Suprapubic skin (tissue), 4 donors: ENCODE results near the gene KPNA3. TPM values are rescaled to one million over a fixed set of nuclear protein-coding genes. Genes with fewer than 3 reads are reported as not detected.
A peak's percentile ranks its signal among the peaks of the same experiment; 100 is the strongest.

ENCODE experiments used
- DNase-seq, 2 donors: peaks; one replicate each; pipeline ENCODE4 v3.0.0-alpha.2; 2019; ENCODE audit warnings: low spot score in 2 of 2
- H3K27ac ChIP-seq: fragments of 200-600 bp; sonication (generic); one replicate; pipeline ENCODE4 v1.5.1; 2019
- H3K27me3 ChIP-seq: fragments of 200-600 bp; sonication (generic); one replicate; pipeline ENCODE4 v1.5.1; 2019
- H3K36me3 ChIP-seq: fragments of 200-600 bp; sonication (generic); one replicate; pipeline ENCODE4 v1.5.1; 2019
- H3K4me1 ChIP-seq: fragments of 200-600 bp; sonication (generic); one replicate; pipeline ENCODE4 v1.5.1; 2019
- H3K4me3 ChIP-seq: fragments of 200-600 bp; sonication (generic); one replicate; pipeline ENCODE4 v1.5.1; 2019; ENCODE audit warnings: mild to moderate bottlenecking
- H3K9me3 ChIP-seq: fragments of 200-600 bp; sonication (generic); one replicate; pipeline ENCODE4 v1.5.1; 2019
- EP300 ChIP-seq: sonication (generic); formaldehyde crosslinking; IDR thresholded peaks from one replicate; pipeline ENCODE4 v1.6.1; 2017; ENCODE audit warnings: antibody characterized with exemption
- POLR2A ChIP-seq, 2 donors: fragments of 450-650 bp; IDR thresholded peaks; one replicate each; pipeline ENCODE4 v1.6.1; 2017; ENCODE audit warnings: antibody characterized with exemption in 2 of 2, mild to moderate bottlenecking in 2 of 2, moderate library complexity in 2 of 2
- POLR2AphosphoS5 ChIP-seq, 3 donors: sonication (generic); formaldehyde crosslinking; IDR thresholded peaks; one replicate each; pipeline ENCODE4 v1.6.1; 2017; ENCODE audit warnings: antibody characterized with exemption in 3 of 3
- WGBS: methylation state at CpG from one replicate; pipeline ENCODE4 v1.1.5; 2018; 5-methylcytosine and 5-hydroxymethylcytosine counted together
- total RNA-seq, 4 donors: library from RNA; depleted of rRNA; stranded (reverse); fragments of >200 nt; gene quantifications; one replicate each; pipeline ENCODE4 v1.1.0, GENCODE V29; 2016
- TF ChIP-seq, protein P1 (sequence below), 2 donors: fragments of 200-600 bp in 1 of 2; fragments of 450-650 bp in 1 of 2; sonication (generic) in 1 of 2; IDR thresholded peaks; one replicate each; pipeline ENCODE4 v1.5.1; 2016 to 2019; ENCODE audit warnings: antibody characterized with exemption in 2 of 2, mild to moderate bottlenecking in 1 of 2, moderate library complexity in 1 of 2

Gene KPNA3
- total RNA-seq, 4 donors from 2014 or later: 17.1 to 27.3 (median 23.6) TPM

DNA sequence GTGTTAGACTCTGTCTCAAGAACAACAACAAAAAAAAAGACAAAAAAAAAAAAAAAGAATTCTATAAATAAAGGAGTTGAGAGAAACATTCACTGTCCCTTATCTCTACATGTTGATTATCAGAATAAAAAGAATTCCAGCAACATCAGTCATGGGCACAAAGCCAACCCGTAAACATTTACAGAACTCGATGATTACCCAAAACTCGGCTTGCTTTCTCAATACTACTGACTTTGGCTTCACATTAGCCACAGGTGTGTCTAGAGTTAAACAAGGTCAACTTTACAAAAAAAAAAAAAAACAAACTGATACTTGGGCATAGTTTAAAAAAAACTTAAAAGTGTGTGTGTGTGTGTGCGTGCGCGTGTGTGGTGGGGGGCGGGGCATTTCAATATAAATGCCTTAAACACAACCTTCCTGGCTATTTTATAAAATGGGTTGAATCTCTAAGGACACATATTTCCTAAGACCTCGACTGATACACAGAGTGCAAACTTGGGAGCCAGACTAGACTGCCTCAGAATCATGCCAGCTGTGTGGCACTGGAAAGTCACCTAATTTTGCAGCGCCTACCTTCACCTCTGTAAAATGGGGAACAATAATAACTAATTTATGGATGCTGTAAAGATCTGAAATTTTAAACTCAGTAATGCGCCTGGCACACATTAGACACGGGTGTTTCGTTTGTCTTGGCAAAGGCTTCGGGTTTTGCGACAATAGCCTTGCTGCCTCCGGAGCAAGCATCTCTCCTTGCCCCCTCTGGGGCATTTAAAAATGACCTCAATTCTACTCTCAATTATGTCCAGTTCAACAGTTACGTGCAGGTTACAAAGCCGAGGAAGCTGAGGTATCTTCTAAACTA, 102.1 kb downstream of the KPNA3 start:
- H3K9me3 ChIP-seq: no peaks in the 10 kb centered on the region
- TF ChIP-seq, protein P1, sequence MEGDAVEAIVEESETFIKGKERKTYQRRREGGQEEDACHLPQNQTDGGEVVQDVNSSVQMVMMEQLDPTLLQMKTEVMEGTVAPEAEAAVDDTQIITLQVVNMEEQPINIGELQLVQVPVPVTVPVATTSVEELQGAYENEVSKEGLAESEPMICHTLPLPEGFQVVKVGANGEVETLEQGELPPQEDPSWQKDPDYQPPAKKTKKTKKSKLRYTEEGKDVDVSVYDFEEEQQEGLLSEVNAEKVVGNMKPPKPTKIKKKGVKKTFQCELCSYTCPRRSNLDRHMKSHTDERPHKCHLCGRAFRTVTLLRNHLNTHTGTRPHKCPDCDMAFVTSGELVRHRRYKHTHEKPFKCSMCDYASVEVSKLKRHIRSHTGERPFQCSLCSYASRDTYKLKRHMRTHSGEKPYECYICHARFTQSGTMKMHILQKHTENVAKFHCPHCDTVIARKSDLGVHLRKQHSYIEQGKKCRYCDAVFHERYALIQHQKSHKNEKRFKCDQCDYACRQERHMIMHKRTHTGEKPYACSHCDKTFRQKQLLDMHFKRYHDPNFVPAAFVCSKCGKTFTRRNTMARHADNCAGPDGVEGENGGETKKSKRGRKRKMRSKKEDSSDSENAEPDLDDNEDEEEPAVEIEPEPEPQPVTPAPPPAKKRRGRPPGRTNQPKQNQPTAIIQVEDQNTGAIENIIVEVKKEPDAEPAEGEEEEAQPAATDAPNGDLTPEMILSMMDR (IDR thresholded peaks at IDR 0.05): no peak
- TF ChIP-seq POLR2AphosphoS5 (IDR thresholded peaks at IDR 0.05) (no peak), EP300 (no peak), POLR2A (IDR thresholded peaks at IDR 0.05) (no peak)
- peaks cover 26% of the 10 kb centered on the region for H3K4me1 ChIP-seq
- WGBS: 5% methylated on average over 17 of the region's 17 CpGs
- H3K4me3 ChIP-seq: peak overlapping the region; percentile 76
- no peak for DNase-seq
- peaks cover 3% of the 10 kb centered on the region for H3K36me3 ChIP-seq
- H3K27me3 ChIP-seq: no peaks in the 10 kb centered on the region
- peak overlapping the region; percentile 91 for H3K27ac ChIP-seq

DNA sequence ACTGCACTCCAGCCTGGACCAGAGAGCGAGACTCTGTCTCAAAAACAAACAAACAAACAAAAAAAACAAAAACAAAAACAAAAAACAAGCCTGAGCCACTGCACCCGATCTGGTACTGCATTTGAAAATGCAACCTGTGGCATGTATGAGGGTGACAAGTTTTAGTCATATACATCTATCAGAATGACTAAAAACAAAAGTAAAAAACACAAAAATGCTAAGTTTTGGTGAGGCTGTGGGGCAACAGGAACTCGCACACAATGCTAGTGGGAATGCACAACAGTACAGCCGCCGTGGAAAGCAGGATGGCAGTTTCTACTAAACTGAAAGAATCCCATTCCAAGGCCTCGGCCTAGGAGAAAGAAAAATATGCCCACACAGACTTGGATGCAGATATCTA, 109.0 kb downstream of the KPNA3 start:
- 93% methylated on average over 6 of the region's 6 CpGs for WGBS
- Histone ChIP-seq H3K4me1 (peaks cover 5% of the 10 kb centered on the region), H3K4me3 (no peak overlapping the region), H3K9me3 (no peaks in the 10 kb centered on the region), H3K36me3 (peaks cover 4% of the 10 kb centered on the region), H3K27me3 (no peaks in the 10 kb centered on the region), H3K27ac (no peak overlapping the region)
- no peak for DNase-seq
- no peak for TF ChIP-seq EP300
- TF ChIP-seq POLR2A (IDR thresholded peaks at IDR 0.05): no peak
- TF ChIP-seq POLR2AphosphoS5 (IDR thresholded peaks at IDR 0.05): no peak
- TF ChIP-seq, protein P1 (IDR thresholded peaks at IDR 0.05): no peak

DNA sequence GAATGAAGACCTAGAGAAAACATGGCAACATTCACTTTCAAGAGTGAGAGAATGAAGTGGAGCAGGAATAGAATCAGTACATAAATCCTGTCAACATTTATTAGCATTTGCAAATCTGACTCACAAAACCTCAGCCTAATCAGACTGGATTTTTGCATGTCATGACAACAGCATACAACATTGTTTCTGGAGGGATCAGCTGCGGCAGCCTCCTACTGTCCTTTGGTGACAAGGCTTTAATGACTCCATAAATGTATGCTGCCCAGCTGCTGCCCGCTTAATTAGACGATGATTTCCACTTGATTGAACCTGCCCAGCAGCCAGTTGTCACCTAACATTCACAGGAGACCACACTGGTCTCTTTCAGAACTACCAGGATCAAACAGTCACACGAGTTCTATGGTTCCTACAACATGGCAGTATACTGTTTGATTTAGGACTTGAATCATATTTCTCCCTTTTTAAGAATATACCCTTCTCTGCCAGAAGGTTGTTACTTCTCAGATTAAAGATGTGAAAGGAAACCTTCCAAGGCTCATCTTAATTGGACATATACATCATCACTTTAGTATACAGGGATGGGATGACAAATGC, 110.5 kb downstream of the KPNA3 start:
- no peak for TF ChIP-seq POLR2AphosphoS5 (IDR thresholded peaks at IDR 0.05)
- no peak for TF ChIP-seq EP300
- TF ChIP-seq, protein P1 (IDR thresholded peaks at IDR 0.05): no peak
- TF ChIP-seq POLR2A (IDR thresholded peaks at IDR 0.05): no peak
- no peak overlapping the region for H3K27ac ChIP-seq
- 46% methylated on average over 4 of the region's 4 CpGs for WGBS

DNA sequence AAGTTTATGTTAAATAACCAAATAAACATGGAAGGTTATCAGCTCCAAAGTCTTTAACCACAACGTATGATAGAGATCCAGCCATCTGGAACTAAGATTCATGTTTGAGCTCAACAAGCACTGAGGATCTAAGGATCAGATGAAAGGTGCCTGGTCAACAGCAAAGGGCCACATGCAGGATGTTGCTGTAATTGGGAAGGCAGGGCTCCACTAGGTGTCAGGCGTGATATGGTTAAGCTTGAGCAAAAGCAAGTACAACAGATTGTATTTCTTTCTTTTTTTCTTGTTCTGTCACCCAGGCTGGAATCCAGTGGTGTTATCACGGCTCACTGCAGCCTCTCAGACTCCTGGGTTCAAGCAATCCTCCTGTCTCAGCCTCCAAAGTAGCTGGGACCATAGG, 113.2 kb downstream of the KPNA3 start:
- peaks cover 8% of the 10 kb centered on the region for H3K36me3 ChIP-seq
- no peak for DNase-seq
- no peak for TF ChIP-seq POLR2A (IDR thresholded peaks at IDR 0.05)
- no peaks in the 10 kb centered on the region for H3K27me3 ChIP-seq
- WGBS: 85% methylated on average over 3 of the region's 3 CpGs
- H3K4me3 ChIP-seq: no peak overlapping the region
- no peak overlapping the region for H3K27ac ChIP-seq
- H3K4me1 ChIP-seq: peaks cover 3% of the 10 kb centered on the region
- H3K9me3 ChIP-seq: no peaks in the 10 kb centered on the region

More for the DNA sequence above, 110.5 kb downstream of the KPNA3 start:
- H3K4me3 ChIP-seq: no peak overlapping the region
- H3K4me1 ChIP-seq: peaks cover 3% of the 10 kb centered on the region
- no peaks in the 10 kb centered on the region for H3K9me3 ChIP-seq
- H3K36me3 ChIP-seq: peaks cover 4% of the 10 kb centered on the region
- no peak for DNase-seq
- H3K27me3 ChIP-seq: no peaks in the 10 kb centered on the region

DNA sequence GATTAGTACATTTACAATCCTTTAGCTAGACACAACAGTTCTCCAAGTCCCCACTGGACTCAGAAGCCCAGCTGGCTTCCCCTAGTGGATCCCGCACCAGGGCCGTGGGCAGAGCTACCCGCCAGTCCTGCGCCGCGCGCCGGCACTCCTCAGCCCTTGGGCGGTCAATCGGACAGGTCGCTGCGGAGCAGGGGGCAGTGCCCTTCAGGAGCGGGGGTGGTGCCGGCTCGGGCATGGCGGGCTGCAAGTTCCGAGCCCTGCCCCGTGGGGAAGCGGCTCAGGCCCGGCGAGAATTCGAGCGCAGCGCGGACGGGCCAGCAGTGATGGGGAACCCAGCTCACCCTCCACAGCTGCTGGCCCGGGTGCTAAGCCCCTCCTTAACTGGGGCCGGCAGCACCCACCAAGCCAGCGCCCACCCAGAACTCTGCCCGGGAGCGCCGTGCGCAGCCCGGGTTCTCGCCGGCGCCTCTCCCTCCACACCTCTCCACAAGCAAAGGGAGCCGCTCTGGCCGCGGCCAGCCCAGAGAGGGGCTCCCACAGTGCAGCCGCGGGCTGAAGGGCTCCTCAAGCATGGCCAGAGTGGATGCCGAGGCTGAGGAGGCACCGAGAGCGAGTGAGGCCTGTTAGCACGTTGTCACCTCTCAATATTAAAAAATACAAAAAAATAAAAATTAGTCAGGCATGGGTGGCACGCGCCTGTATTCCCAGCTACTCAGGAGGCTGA, 114.1 kb downstream of the KPNA3 start:
- H3K27ac ChIP-seq: no peak overlapping the region
- no peak overlapping the region for H3K4me3 ChIP-seq
- H3K27me3 ChIP-seq: no peaks in the 10 kb centered on the region
- no peaks in the 10 kb centered on the region for H3K9me3 ChIP-seq
- peaks cover 8% of the 10 kb centered on the region for H3K36me3 ChIP-seq
- WGBS: 96% methylated on average over 42 of the region's 48 CpGs
- no peak for DNase-seq
- TF ChIP-seq POLR2A (IDR thresholded peaks at IDR 0.05) (no peak), EP300 (no peak), POLR2AphosphoS5 (IDR thresholded peaks at IDR 0.05) (no peak)
- TF ChIP-seq, protein P1 (IDR thresholded peaks at IDR 0.05): no peak
- peaks cover 3% of the 10 kb centered on the region for H3K4me1 ChIP-seq
